Uterus (tissue), 2 donors: ENCODE results near the gene WDFY2.
"Not testable (repeated sequence)": the region's sequence is repeated elsewhere in the genome, so short reads cannot be mapped to it uniquely, and the experiment has no call there.

Experiments
- CTCF ChIP-seq, 4 experiments: fragments of 200-600 bp in 2 of 4; fragments of 450-650 bp in 2 of 4; sonication (generic) in 2 of 4; IDR thresholded peaks; one replicate each; pipeline ENCODE4 v1.5.1; 2016 to 2019; ENCODE audit warnings: antibody characterized with exemption in 4 of 4, mild to moderate bottlenecking in 2 of 4, moderate library complexity in 1 of 4
- POLR2A ChIP-seq, 2 donors: fragments of 450-650 bp; IDR thresholded peaks; one replicate each; pipeline ENCODE4 v1.6.1; 2016; ENCODE audit warnings: antibody characterized with exemption in 2 of 2, mild to moderate bottlenecking in 1 of 2, moderate library complexity in 1 of 2

- not testable (repeated sequence) for TF ChIP-seq POLR2A, CTCF (IDR thresholded peaks at IDR 0.05)
Observed at GRCh38 chr13:51569001-51569400, 15.3 kb upstream of the WDFY2 start.
